HL-60 (cell line): Measurements from ENCODE around the gene DHRS12.

Experiments used
- DNase-seq, 2 experiments: peaks; one replicate each; pipeline ENCODE4 v3.0.0-alpha.2; 2010 to 2020; ENCODE audit warnings: low read depth in 1 of 2, low spot score in 1 of 2
- H3K27ac ChIP-seq: fragments of 250-450 bp; sonication (Bioruptor Pico); replicated peaks from 2 replicates; pipeline ENCODE4 v1.5.1; 2020; ENCODE audit warnings: mild to moderate bottlenecking, moderate library complexity
- H3K27me3 ChIP-seq: fragments of 250-450 bp; sonication (Bioruptor Pico); 2 replicates; pipeline ENCODE4 v1.5.1; 2021; ENCODE audit warnings: mild to moderate bottlenecking, moderate library complexity; ENCODE audit not compliant: insufficient read depth, poor library complexity, severe bottlenecking
- H3K4me3 ChIP-seq: replicated peaks from 2 replicates; pipeline ENCODE4 v1.5.1; 2011; ENCODE audit warnings: mild to moderate bottlenecking, control low read depth, low read length; ENCODE audit not compliant: insufficient read depth
- GABPA ChIP-seq: IDR thresholded peaks from 2 replicates; pipeline ENCODE4 v1.6.1; 2012; ENCODE audit warnings: low read depth
- POLR2AphosphoS5 ChIP-seq: IDR thresholded peaks from 2 replicates; pipeline ENCODE4 v1.6.1; 2012; ENCODE audit warnings: low read depth
- SPI1 ChIP-seq: IDR thresholded peaks from 2 replicates; pipeline ENCODE4 v1.6.1; 2012; ENCODE audit warnings: low read depth, mild to moderate bottlenecking, borderline replicate concordance
- TF ChIP-seq, protein P1 (sequence below): IDR thresholded peaks from 2 replicates; pipeline ENCODE4 v1.6.1; 2012; ENCODE audit warnings: low read depth; ENCODE audit not compliant: insufficient replicate concordance
- TF ChIP-seq, protein P2 (sequence below): IDR thresholded peaks from one replicate; pipeline ENCODE4 v1.5.1; 2011; ENCODE audit warnings: low read length, control low read depth, inconsistent platforms; ENCODE audit not compliant: insufficient read depth

Gene DHRS12

GRCh38 chr13:51822106-51822815, 18.3 kb upstream of the DHRS12 start:
- Histone ChIP-seq H3K4me3 (no peak overlapping the region), H3K27ac (no peak overlapping the region), H3K27me3 (no peaks in the 10 kb centered on the region)
- no peak for DNase-seq
- TF ChIP-seq, protein P1, sequence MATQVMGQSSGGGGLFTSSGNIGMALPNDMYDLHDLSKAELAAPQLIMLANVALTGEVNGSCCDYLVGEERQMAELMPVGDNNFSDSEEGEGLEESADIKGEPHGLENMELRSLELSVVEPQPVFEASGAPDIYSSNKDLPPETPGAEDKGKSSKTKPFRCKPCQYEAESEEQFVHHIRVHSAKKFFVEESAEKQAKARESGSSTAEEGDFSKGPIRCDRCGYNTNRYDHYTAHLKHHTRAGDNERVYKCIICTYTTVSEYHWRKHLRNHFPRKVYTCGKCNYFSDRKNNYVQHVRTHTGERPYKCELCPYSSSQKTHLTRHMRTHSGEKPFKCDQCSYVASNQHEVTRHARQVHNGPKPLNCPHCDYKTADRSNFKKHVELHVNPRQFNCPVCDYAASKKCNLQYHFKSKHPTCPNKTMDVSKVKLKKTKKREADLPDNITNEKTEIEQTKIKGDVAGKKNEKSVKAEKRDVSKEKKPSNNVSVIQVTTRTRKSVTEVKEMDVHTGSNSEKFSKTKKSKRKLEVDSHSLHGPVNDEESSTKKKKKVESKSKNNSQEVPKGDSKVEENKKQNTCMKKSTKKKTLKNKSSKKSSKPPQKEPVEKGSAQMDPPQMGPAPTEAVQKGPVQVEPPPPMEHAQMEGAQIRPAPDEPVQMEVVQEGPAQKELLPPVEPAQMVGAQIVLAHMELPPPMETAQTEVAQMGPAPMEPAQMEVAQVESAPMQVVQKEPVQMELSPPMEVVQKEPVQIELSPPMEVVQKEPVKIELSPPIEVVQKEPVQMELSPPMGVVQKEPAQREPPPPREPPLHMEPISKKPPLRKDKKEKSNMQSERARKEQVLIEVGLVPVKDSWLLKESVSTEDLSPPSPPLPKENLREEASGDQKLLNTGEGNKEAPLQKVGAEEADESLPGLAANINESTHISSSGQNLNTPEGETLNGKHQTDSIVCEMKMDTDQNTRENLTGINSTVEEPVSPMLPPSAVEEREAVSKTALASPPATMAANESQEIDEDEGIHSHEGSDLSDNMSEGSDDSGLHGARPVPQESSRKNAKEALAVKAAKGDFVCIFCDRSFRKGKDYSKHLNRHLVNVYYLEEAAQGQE = no peak
- no peak for TF ChIP-seq SPI1
- TF ChIP-seq, protein P2, sequence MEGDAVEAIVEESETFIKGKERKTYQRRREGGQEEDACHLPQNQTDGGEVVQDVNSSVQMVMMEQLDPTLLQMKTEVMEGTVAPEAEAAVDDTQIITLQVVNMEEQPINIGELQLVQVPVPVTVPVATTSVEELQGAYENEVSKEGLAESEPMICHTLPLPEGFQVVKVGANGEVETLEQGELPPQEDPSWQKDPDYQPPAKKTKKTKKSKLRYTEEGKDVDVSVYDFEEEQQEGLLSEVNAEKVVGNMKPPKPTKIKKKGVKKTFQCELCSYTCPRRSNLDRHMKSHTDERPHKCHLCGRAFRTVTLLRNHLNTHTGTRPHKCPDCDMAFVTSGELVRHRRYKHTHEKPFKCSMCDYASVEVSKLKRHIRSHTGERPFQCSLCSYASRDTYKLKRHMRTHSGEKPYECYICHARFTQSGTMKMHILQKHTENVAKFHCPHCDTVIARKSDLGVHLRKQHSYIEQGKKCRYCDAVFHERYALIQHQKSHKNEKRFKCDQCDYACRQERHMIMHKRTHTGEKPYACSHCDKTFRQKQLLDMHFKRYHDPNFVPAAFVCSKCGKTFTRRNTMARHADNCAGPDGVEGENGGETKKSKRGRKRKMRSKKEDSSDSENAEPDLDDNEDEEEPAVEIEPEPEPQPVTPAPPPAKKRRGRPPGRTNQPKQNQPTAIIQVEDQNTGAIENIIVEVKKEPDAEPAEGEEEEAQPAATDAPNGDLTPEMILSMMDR = no peak
- TF ChIP-seq POLR2AphosphoS5 = no peak
- TF ChIP-seq GABPA = no peak

GRCh38 chr13:51821606-51822005, 17.6 kb upstream of the DHRS12 start:
- peak in 1 of 2 experiments; percentile 91 for DNase-seq
- Histone ChIP-seq H3K27ac (no peak overlapping the region), H3K27me3 (no peaks in the 10 kb centered on the region), H3K4me3 (no peak overlapping the region)
- no peak; the same call in 1 of the 2 replicates for TF ChIP-seq SPI1
- TF ChIP-seq, protein P2 = no peak
- TF ChIP-seq POLR2AphosphoS5 = peak; percentile 68
- no peak for TF ChIP-seq GABPA
- TF ChIP-seq, protein P1 = no peak

GRCh38 chr13:51820016-51820597, 16.1 kb upstream of the DHRS12 start:
- no peak for DNase-seq
- TF ChIP-seq GABPA = no peak
- no peak for TF ChIP-seq POLR2AphosphoS5
- no peak for TF ChIP-seq SPI1
- TF ChIP-seq, protein P2 = no peak
- TF ChIP-seq, protein P1 = no peak
- H3K27ac ChIP-seq = no peak overlapping the region
- H3K27me3 ChIP-seq = no peaks in the 10 kb centered on the region
- no peak overlapping the region for H3K4me3 ChIP-seq
